SK-N-SH (cell line): ENCODE results near the gene PRR19. TPM values are rescaled to one million over a fixed set of nuclear protein-coding genes. Genes with fewer than 3 reads are reported as not detected.

Experiments
- CTCF ChIA-PET: fragments of 300-600, 350-600 bp; formaldehyde crosslinking; extraction: SDS; loops from one replicate; lab custom pipeline; 2021; lab: Yijun Ruan, JAX
- POLR2A ChIA-PET: fragments of 350-600 bp; sonication (Branson Sonifier 250); formaldehyde crosslinking; extraction: SDS; loops from one replicate; lab custom pipeline; 2020; ENCODE audit warnings: antibody characterized with exemption, inconsistent platforms; lab: Yijun Ruan, JAX
- DNase-seq: peaks from one replicate; pipeline ENCODE4 v3.0.0; 2012
- H2AFZ ChIP-seq: fragments of 200-600 bp; sonication (generic); 2 replicates; pipeline ENCODE4 v1.8.1; 2016; ENCODE audit warnings: antibody characterized with exemption, mild to moderate bottlenecking, low read depth
- H3F3A ChIP-seq: fragments of 200-600 bp; sonication (generic); replicated peaks from 2 replicates; pipeline ENCODE3; 2016; ENCODE audit warnings: antibody characterized with exemption, mild to moderate bottlenecking; ENCODE audit not compliant: insufficient read depth
- H3K27ac ChIP-seq, 2 experiments: fragments of 200-500 bp in 1 of 2; fragments of 200-600 bp in 1 of 2; sonication (Bioruptor generic) in 1 of 2; sonication (generic), shearing (Covaris generic) in 1 of 2; 2 replicates each; pipeline versions ENCODE4 v1.5.1 to v1.6.1; 2014 to 2016; ENCODE audit warnings: low read depth in 2 of 2, inconsistent platforms in 1 of 2, low read length in 1 of 2, mild to moderate bottlenecking in 1 of 2, mixed read lengths in 1 of 2
- H3K27me3 ChIP-seq: fragments of 200-600 bp; sonication (generic), shearing (Covaris generic); 2 replicates; pipeline ENCODE4 v1.6.1; 2016; ENCODE audit warnings: mixed run types; ENCODE audit not compliant: insufficient read depth
- H3K36me3 ChIP-seq, 2 experiments: fragments of 200-500 bp in 1 of 2; fragments of 200-600 bp in 1 of 2; sonication (Bioruptor generic) in 1 of 2; sonication (generic) in 1 of 2; replicated peaks in 1 of 2; 2 replicates each; pipeline versions ENCODE3 to v1.5.1; 2014 to 2016; ENCODE audit warnings: low read length in 1 of 2, mild to moderate bottlenecking in 1 of 2; ENCODE audit not compliant: insufficient read depth in 2 of 2, control insufficient read depth in 1 of 2
- H3K4me1 ChIP-seq, 2 experiments: fragments of 200-500 bp in 1 of 2; fragments of 200-600 bp in 1 of 2; sonication (Bioruptor generic) in 1 of 2; sonication (generic), shearing (Covaris generic) in 1 of 2; 2 replicates each; pipeline versions ENCODE4 v1.5.1 to v1.6.1; 2014 to 2016; ENCODE audit warnings: low read depth in 1 of 2, low read length in 1 of 2, mixed run types in 1 of 2; ENCODE audit not compliant: insufficient read depth in 2 of 2, control insufficient read depth in 1 of 2
- H3K4me2 ChIP-seq: fragments of 200-600 bp; sonication (generic), shearing (Covaris generic); 2 replicates; pipeline ENCODE4 v1.6.1; 2017; ENCODE audit warnings: mixed run types
- H3K4me3 ChIP-seq, 2 experiments: fragments of 200-500 bp in 1 of 2; fragments of 200-600 bp in 1 of 2; sonication (Bioruptor generic) in 1 of 2; sonication (generic), shearing (Covaris generic) in 1 of 2; 2 replicates each; pipeline versions ENCODE4 v1.5.1 to v1.8.1; 2014 to 2016; ENCODE audit warnings: low read depth in 2 of 2, inconsistent platforms in 1 of 2, low read length in 1 of 2, mild to moderate bottlenecking in 1 of 2, mixed read lengths in 1 of 2, moderate library complexity in 1 of 2
- H3K79me2 ChIP-seq: fragments of 200-600 bp; sonication (generic); 2 replicates; pipeline ENCODE4 v1.8.1; 2017; ENCODE audit warnings: mild to moderate bottlenecking; ENCODE audit not compliant: insufficient read depth
- H3K9ac ChIP-seq: fragments of 200-600 bp; sonication (generic); 2 replicates; pipeline ENCODE4 v1.6.1; 2017; ENCODE audit warnings: mixed run types
- H3K9me2 ChIP-seq: fragments of 200-600 bp; sonication (generic); 2 replicates; pipeline ENCODE4 v1.6.1; 2017; ENCODE audit warnings: mixed run types
- H3K9me3 ChIP-seq: fragments of 200-600 bp; sonication (generic); 2 replicates; pipeline ENCODE4 v1.6.1; 2017; ENCODE audit warnings: mixed run types, mild to moderate bottlenecking, moderate library complexity
- H4K20me1 ChIP-seq: fragments of 200-600 bp; sonication (generic); 2 replicates; pipeline ENCODE4 v1.6.1; 2017; ENCODE audit warnings: mild to moderate bottlenecking, mixed run types; ENCODE audit not compliant: insufficient read depth
- CTCF ChIP-seq: fragments of 200-600 bp; sonication (generic); IDR thresholded peaks from 2 replicates; pipeline ENCODE4 v1.6.1; 2017; ENCODE audit warnings: antibody characterized with exemption, mild to moderate bottlenecking, moderate library complexity
- ELF1 ChIP-seq: IDR thresholded peaks from 2 replicates; pipeline ENCODE4 v1.4.0; 2012
- EP300 ChIP-seq, 2 experiments: IDR thresholded peaks; 2 replicates each; pipeline versions ENCODE4 v1.4.0 to v1.6.1; 2012; ENCODE audit warnings: borderline replicate concordance in 1 of 2, low read depth in 1 of 2, low read length in 1 of 2
- FOSL2 ChIP-seq: IDR thresholded peaks from 2 replicates; pipeline ENCODE4 v1.4.0; 2012; ENCODE audit warnings: low read depth, mild to moderate bottlenecking, moderate library complexity, borderline replicate concordance
- FOXJ3 ChIP-seq: sonication (generic); formaldehyde crosslinking; IDR thresholded peaks from 2 replicates; pipeline ENCODE4 v1.5.1; 2020; ENCODE audit warnings: mild to moderate bottlenecking, missing genetic modification reagents
- GABPA ChIP-seq: IDR thresholded peaks from 2 replicates; pipeline ENCODE4 v1.4.0; 2012; ENCODE audit warnings: low read depth, mild to moderate bottlenecking
- IRF3 ChIP-seq: fragments of 150-350 bp; IDR thresholded peaks from 2 replicates; pipeline ENCODE4 v1.6.1; 2016; ENCODE audit warnings: mild to moderate bottlenecking, low read depth, low read length
- JUND ChIP-seq: IDR thresholded peaks from 2 replicates; pipeline ENCODE4 v1.4.0; 2012
- MEF2A ChIP-seq: IDR thresholded peaks from 2 replicates; pipeline ENCODE4 v1.4.0; 2012; ENCODE audit warnings: low read depth, borderline replicate concordance
- NRF1 ChIP-seq: IDR thresholded peaks from 2 replicates; pipeline ENCODE4 v1.6.1; 2012; ENCODE audit warnings: low read depth, mild to moderate bottlenecking, low read length
- PBX3 ChIP-seq: IDR thresholded peaks from 2 replicates; pipeline ENCODE4; 2012
- RCOR1 ChIP-seq: fragments of 150-350 bp; IDR thresholded peaks from 2 replicates; pipeline ENCODE4 v1.6.1; 2017; ENCODE audit warnings: antibody characterized with exemption, low read length
- RXRA ChIP-seq: IDR thresholded peaks from 2 replicates; pipeline ENCODE4 v1.4.0; 2012; ENCODE audit warnings: low read depth, mild to moderate bottlenecking, borderline replicate concordance
- SIN3A ChIP-seq: IDR thresholded peaks from 2 replicates; pipeline ENCODE4 v1.6.1; 2012; ENCODE audit warnings: low read depth, mild to moderate bottlenecking, low read length, moderate library complexity, borderline replicate concordance
- SMC3 ChIP-seq: IDR thresholded peaks from 2 replicates; pipeline ENCODE4 v1.6.1; 2012; ENCODE audit warnings: low read depth, low read length, improper control_type of control experiment
- TCF12 ChIP-seq: IDR thresholded peaks from 2 replicates; pipeline ENCODE4 v1.4.0; 2012
- TEAD4 ChIP-seq: IDR thresholded peaks from 2 replicates; pipeline ENCODE4 v1.4.0; 2012; ENCODE audit warnings: mild to moderate bottlenecking, borderline replicate concordance; ENCODE audit not compliant: insufficient read depth
- USF1 ChIP-seq: IDR thresholded peaks from 2 replicates; pipeline ENCODE4 v1.4.0; 2012; ENCODE audit warnings: low read depth, borderline replicate concordance
- USF2 ChIP-seq: fragments of 150-350 bp; IDR thresholded peaks from 2 replicates; pipeline ENCODE4 v1.6.1; 2017; ENCODE audit warnings: antibody characterized with exemption, low read length, low read depth, borderline replicate concordance
- YY1 ChIP-seq: IDR thresholded peaks from 2 replicates; pipeline ENCODE4 v1.4.0; 2012; ENCODE audit warnings: low read depth, mild to moderate bottlenecking
- WGBS: methylation state at CpG from one replicate; pipeline ENCODE4 v1.1.6; 2017; ENCODE audit warnings: low lambda C conversion rate; 5-methylcytosine and 5-hydroxymethylcytosine counted together
- polyA plus RNA-seq, 3 experiments: library from polyadenylated mRNA; depleted of rRNA; stranded (reverse); fragments of >200 nt; gene quantifications; 2 replicates each; pipeline ENCODE4 v1.2.3, GENCODE V29; 2012

Gene PRR19
- polyA plus RNA-seq, 1 of the 3 experiments (the other 2 are of a cell fraction), result 1.3 TPM

GRCh38 chr19:42352301-42353259 is 50.6 kb downstream of the PRR19 start:
- Histone ChIP-seq H3K9me2 (no peaks in the 10 kb centered on the region), H3K79me2 (no peaks in the 10 kb centered on the region)
- no peak for TF ChIP-seq MEF2A
- no peak for TF ChIP-seq FOSL2
- TF ChIP-seq IRF3, result no peak
- no peak for TF ChIP-seq JUND
- TF ChIP-seq EP300 (IDR thresholded peaks at IDR 0.05; ENCODE audit: borderline replicate concordance in 1 of 2, low read depth in 1 of 2, low read length in 1 of 2), result no peak
- TF ChIP-seq USF1, result no peak
- no peak for TF ChIP-seq TEAD4
- TF ChIP-seq TCF12, result no peak
- TF ChIP-seq FOXJ3 (CRISPR knock-in tag), result no peak
- TF ChIP-seq SIN3A, result no peak
- no peak for TF ChIP-seq SMC3
- TF ChIP-seq RXRA, result no peak
- no peak for TF ChIP-seq CTCF
- TF ChIP-seq GABPA, result no peak
- TF ChIP-seq NRF1, result no peak
- no peak for TF ChIP-seq USF2
- TF ChIP-seq PBX3, result no peak
- TF ChIP-seq YY1, result no peak
- TF ChIP-seq RCOR1, result no peak
- no peak for TF ChIP-seq ELF1
- TF ChIP-seq, all 33 proteins: peak for 0
- peak; percentile 58 for DNase-seq
- H3K36me3 ChIP-seq, result peaks cover 0 to 18% of the 10 kb centered on the region in 2 experiments
- H3K9me3 ChIP-seq, result no peaks in the 10 kb centered on the region
- no peak overlapping the region for H3K27ac ChIP-seq
- no peak overlapping the region for H2AFZ ChIP-seq
- CTCF ChIA-PET, result no interaction called here
- H3K4me1 ChIP-seq, result no peaks in the 10 kb centered on the region
- POLR2A ChIA-PET, result interaction anchor here (0.6 kb wide), 1 partner anchor 116 kb away, joined by 3 read pairs; no protein-coding TSS in a partner anchor
- H3F3A ChIP-seq, result no peaks in the 10 kb centered on the region
- no peak overlapping the region for H3K4me2 ChIP-seq
- no peak overlapping the region for H3K4me3 ChIP-seq
- H3K9ac ChIP-seq, result no peak overlapping the region
- WGBS, result 94% methylated on average over 18 of the region's 31 CpGs
- H4K20me1 ChIP-seq, result no peaks in the 10 kb centered on the region
- H3K27me3 ChIP-seq, result no peaks in the 10 kb centered on the region
